KG1 (cell line): ENCODE results near the gene RPEL1.
"Not testable (repeated sequence)": the region's sequence is repeated elsewhere in the genome, so short reads cannot be mapped to it uniquely, and the experiment has no call there.

Source experiments
- DNase-seq: peaks from one replicate; lab custom pipeline; 2025; lab: John Stamatoyannopoulos, UW

RPEL1 gene

DNA sequence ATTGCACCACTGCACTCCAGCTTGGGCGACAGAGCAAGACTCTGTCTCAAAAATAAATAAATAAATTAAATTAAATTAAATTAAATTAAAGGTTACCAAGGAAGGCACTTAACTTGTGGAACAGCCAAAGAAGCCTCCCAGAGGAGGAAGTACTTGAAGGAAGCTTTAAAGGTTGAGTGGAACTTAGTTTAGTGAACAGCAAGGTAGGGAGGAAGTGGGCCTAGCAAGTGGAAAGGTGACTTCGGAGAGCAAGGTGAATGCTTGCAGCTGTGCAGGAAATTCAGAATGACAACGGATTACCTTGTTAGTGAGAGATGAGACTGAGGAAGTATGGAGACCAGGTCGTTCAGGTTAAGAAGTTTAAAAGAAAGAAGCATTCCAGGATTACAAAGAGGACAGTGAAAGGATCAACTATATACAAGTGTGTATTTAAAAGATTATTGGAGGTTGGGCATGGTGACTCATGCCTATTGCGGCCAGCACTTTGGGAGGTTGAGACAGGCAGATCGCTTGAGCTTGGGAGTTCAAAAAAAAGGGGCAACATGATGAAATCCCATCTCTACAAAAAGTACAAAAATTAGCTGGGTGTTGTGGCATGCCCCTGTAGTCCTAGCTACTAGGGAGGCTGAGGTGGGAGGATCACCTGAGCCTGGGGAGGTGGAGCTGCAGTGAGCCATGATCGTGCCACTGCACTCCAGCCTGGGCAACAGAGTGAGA is 12.8 kb upstream of the RPEL1 start:
- no peak for DNase-seq

GRCh38 chr10:103235775-103236174 is 9.9 kb upstream of the RPEL1 start:
- no peak for DNase-seq

GRCh38 chr10:103238506-103239252 is 7.0 kb upstream of the RPEL1 start:
- DNase-seq, result no peak

DNA sequence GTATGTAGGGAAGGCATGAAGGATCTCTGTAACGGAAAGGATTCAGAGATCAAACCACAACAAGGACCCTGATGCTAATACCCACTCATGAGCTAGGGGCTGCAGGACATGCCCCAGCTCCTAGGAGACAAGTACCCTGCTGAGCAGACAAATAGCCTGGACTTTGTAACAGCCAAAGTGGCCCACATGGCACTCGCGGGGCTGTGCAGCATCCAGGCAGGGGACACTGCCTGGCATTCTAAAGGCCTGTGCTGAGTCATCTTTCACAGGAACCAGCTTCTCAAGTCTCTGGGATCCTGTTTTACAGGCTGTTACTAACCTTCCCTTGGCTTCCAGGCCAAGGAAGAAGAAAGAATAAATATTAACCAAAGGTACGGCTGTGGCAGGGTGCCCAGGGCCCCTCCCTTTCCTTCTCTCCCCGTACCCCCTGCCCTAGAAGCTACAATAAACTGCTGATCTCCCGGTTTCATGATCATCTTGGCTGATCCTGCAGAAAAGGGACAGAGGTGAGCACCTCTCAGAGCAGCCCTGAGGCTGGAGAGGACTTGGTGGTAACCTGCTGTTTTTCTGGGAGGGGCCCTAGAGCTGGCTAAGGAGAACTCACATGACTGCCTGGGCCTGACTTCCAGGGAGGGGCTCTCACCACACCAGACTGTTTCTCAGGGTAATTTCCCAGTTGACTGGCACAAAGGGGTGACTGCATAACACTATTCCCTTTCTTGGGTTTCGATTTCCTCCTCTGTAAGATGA is 4.2 kb upstream of the RPEL1 start:
- DNase-seq, result no peak

DNA sequence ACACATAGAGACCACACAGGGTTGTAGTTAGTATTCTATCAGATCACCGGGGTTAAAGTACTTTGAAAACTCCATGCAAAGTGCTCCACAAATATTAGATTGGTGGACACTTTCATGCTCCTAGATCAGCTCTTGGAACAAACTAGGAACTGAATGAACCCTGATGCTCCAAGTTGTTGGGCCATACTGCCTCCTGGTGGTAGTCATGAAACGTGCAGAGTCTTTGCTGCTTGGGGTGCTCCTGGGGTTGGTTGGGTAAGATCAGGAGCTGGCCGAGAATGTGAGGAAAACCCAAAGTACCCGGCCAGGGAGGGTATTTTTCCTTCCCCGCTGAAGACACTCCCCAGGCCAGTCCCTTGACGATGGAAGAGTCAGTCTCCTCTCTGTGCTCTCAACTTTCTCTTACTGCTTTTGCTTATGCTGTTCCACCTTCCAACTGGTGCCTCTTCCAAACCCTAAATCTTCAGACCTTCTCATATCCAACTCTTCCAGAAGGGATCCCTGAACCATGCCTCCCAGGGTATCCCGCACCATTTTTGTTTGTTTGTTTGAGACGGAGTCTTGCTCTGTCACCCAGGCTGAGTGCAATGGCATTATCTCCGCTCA is 918 bp upstream of the RPEL1 start:
- DNase-seq, result peak; percentile 62

DNA sequence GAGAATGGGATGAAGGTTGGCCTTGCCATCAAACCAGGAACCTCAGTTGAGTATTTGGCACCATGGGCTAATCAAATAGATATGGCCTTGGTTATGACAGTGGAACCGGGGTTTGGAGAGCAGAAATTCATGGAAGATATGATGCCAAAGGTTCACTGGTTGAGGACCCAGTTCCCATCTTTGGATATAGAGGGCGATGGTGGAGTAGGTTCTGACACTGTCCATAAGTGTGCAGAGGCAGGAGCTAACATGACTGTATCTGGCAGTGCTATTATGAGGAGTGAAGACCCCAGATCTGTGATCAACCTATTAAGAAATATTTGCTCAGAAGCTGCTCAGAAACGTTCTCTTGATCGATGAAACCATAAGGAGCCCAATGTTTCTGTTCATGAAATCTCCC is 637 bp downstream of the RPEL1 start:
- no peak for DNase-seq

- no peak for DNase-seq
Observed at GRCh38 chr10:103254113-103254512, 8.4 kb downstream of the RPEL1 start.

- DNase-seq, result no peak
Observed at GRCh38 chr10:103254538-103255325, 9.0 kb downstream of the RPEL1 start.

GRCh38 chr10:103256613-103257012 is 10.9 kb downstream of the RPEL1 start:
- DNase-seq, result no peak

GRCh38 chr10:103257812-103258211 is 12.1 kb downstream of the RPEL1 start:
- no peak for DNase-seq

DNA sequence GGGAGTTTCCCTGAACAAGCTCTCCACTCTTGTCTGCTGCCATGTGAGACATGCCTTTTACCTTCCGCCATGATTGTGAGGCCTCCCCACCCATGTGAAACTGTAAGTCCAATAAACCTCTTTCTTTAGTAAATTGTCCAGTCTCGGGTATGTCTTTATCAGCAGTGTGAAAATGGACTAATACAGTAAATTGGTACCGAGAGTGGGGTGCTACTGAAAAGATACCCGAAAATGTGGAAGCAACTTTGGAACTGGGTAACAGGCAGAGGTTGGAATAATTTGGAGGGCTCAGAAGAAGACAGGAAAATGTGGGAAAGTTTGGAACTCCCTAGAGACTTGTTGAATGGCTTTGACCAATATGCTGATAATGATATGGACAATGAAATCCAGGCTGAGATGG is 13.2 kb downstream of the RPEL1 start:
- DNase-seq, result not testable (repeated sequence)

DNA sequence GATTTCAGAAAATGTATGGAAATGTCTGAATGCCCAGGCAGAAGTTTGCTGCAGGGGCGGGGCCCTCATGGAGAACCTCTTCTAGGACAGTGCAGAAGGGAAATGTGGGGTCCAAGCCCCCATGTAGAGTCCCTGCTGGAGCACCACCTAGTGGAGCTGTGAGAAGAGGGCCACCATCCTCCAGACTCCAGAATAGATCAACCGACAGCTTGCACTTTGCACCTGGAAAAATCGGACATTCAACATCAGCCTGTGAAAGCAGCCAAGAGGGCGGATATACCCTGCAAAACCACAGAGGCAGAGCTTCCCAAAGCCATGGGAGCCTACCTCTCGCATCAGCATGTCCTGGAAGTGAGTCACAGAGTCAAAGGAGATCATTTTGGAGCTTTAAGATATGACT is 14.3 kb downstream of the RPEL1 start:
- no peak for DNase-seq

DNA sequence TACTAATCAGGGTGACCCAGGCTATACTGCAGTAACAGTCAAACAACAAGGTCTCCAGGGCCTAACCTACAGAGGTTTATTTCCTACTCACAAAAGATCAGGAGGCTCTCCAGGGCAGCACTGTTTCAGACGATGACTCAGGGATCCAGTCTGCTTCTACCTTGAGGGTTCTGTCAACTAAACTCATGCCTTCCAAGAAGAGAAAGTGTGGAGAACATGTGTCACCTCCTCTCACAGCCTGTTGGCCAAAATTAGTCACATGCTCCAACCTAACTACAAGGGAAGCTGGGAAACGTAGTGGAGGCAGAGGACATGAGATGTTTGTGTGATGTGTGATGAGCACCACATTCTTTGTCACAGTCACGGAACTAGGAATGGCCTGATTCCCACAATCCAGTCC is 16.5 kb downstream of the RPEL1 start:
- no peak for DNase-seq

- peak; percentile 6 for DNase-seq
Observed at GRCh38 chr10:103265717-103266329, 20.1 kb downstream of the RPEL1 start.

GRCh38 chr10:103273041-103273441 is 27.4 kb downstream of the RPEL1 start:
- DNase-seq, result no peak

- DNase-seq, result no peak
Observed at GRCh38 chr10:103276251-103276895, 30.7 kb downstream of the RPEL1 start.

GRCh38 chr10:103276896-103277712 is 31.4 kb downstream of the RPEL1 start, which contains the start of gene INA:
TSS of gene INA (plus strand) at chr10:103277138. CDS start at chr10:103277212, 74 bp downstream.
- DNase-seq, result no peak

DNA sequence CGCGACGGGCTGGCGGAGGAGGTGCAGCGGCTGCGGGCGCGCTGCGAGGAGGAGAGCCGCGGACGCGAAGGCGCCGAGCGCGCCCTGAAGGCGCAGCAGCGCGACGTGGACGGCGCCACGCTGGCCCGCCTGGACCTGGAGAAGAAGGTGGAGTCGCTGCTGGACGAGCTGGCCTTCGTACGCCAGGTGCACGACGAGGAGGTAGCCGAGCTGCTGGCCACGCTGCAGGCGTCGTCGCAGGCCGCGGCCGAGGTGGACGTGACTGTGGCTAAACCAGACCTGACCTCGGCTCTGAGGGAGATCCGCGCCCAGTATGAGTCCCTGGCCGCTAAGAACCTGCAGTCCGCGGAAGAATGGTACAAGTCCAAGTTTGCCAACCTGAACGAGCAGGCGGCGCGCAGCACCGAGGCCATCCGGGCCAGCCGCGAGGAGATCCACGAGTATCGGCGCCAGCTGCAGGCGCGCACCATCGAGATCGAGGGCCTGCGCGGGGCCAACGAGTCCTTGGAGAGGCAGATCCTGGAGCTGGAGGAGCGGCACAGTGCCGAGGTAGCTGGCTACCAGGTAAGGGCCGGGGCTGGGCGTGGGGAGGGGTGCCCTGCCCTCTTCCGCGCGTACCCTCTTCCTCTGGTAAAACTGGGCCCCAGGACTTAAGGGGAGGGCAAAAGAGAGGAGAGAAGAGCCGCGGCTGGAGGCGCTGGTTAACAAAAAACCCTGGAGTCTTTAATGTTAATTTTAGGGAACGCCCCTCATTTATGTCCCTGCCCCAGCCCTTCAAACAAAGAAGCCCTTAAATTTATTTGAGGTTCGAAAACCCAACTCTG is 32.2 kb downstream of the RPEL1 start:
- DNase-seq, result no peak

- no peak for DNase-seq
Observed at GRCh38 chr10:103278537-103278823, 32.8 kb downstream of the RPEL1 start.
